ENCODE results near the gene FNDC11. TPM values are rescaled to one million over a fixed set of nuclear protein-coding genes. Genes with fewer than 3 reads are reported as not detected.
"Not testable (repeated sequence)": the region's sequence is repeated elsewhere in the genome, so short reads cannot be mapped to it uniquely, and the experiment has no call there.

FNDC11 gene
- total RNA-seq, 1 experiment from 2014 or later = 0.46 TPM

- no peak for DNase-seq (ENCODE audit: low read depth)
Observed at GRCh38 chr20:63597651-63598478, 43.9 kb downstream of the FNDC11 start.

GRCh38 chr20:63598479-63599395, 44.8 kb downstream of the FNDC11 start:
- DNase-seq (ENCODE audit: low read depth) = no peak

- DNase-seq (ENCODE audit: low read depth) = no peak
Observed at GRCh38 chr20:63599396-63600050, 45.6 kb downstream of the FNDC11 start.

GRCh38 chr20:63601679-63602078, 47.7 kb downstream of the FNDC11 start:
- DNase-seq (ENCODE audit: low read depth) = not testable (repeated sequence)

GRCh38 chr20:63602321-63602720, 48.4 kb downstream of the FNDC11 start:
- DNase-seq (ENCODE audit: low read depth) = no peak

Other genes starting within 250 kb of the FNDC11 start
- not detected in 2 replicates for gene CHRNA4, start 192.8 kb upstream of the FNDC11 start, total RNA-seq (2014; rRNA removed)
- not detected in 2 replicates for gene KCNQ2, start 81.5 kb upstream of the FNDC11 start, total RNA-seq (2014; rRNA removed)
- 0.32 and 0.46 TPM in 2 replicates for gene EEF1A2, start 55.1 kb upstream of the FNDC11 start, total RNA-seq (2014; rRNA removed)
- gene PPDPF, start 33.4 kb upstream of the FNDC11 start, total RNA-seq (2014; rRNA removed) = 154 and 194 TPM in 2 replicates
- gene PTK6, start 16.8 kb upstream of the FNDC11 start, total RNA-seq (2014; rRNA removed) = 0.40 and 0.45 TPM in 2 replicates
- not detected in 2 replicates for gene SRMS, start 6.4 kb upstream of the FNDC11 start, total RNA-seq (2014; rRNA removed)
- 21.0 and 21.9 TPM in 2 replicates for gene HELZ2, start 20.1 kb downstream of the FNDC11 start, total RNA-seq (2014; rRNA removed)
- 12.7 and 14.9 TPM in 2 replicates for gene GMEB2, start 72.9 kb downstream of the FNDC11 start, total RNA-seq (2014; rRNA removed)
- gene STMN3, start 99.3 kb downstream of the FNDC11 start, total RNA-seq (2014; rRNA removed) = 39.3 and 49.8 TPM in 2 replicates
- 21.9 and 31.2 TPM in 2 replicates for gene RTEL1, start 104.2 kb downstream of the FNDC11 start, total RNA-seq (2014; rRNA removed)
- gene TNFRSF6B, start 142.5 kb downstream of the FNDC11 start, total RNA-seq (2014; rRNA removed) = 6.2 and 6.7 TPM in 2 replicates
- 49.4 and 54.8 TPM in 2 replicates for gene ARFRP1, start 153.8 kb downstream of the FNDC11 start, total RNA-seq (2014; rRNA removed)
- gene ZGPAT, start 153.9 kb downstream of the FNDC11 start, total RNA-seq (2014; rRNA removed) = 31.5 and 40.1 TPM in 2 replicates
- 16.2 and 19.1 TPM in 2 replicates for gene LIME1, start 182.5 kb downstream of the FNDC11 start, total RNA-seq (2014; rRNA removed)
- gene SLC2A4RG, start 185.6 kb downstream of the FNDC11 start, total RNA-seq (2014; rRNA removed) = 150 and 157 TPM in 2 replicates

Measured in LHCN-M2 (cell line).